H1 (cell line): ENCODE measurements around the gene BCAS3. TPM values are rescaled to one million over a fixed set of nuclear protein-coding genes. Genes with fewer than 3 reads are reported as not detected.
A peak's percentile ranks its signal among the peaks of the same experiment; 100 is the strongest.

Source experiments
- CTCF ChIA-PET: fragments of 300-600 bp; sonication (Branson Sonifier 250); formaldehyde crosslinking; loops from one replicate; lab custom pipeline; 2021; ENCODE audit not compliant: partially characterized antibody; lab: Charles Lee
- POLR2A ChIA-PET: fragments of 300-600 bp; sonication (Branson Sonifier 250); formaldehyde crosslinking; loops from one replicate; lab custom pipeline; 2021; ENCODE audit warnings: inconsistent platforms; ENCODE audit not compliant: partially characterized antibody; lab: Charles Lee
- DNase-seq, 2 experiments: peaks; one replicate each; pipeline versions ENCODE4 v3.0.0 to v3.0.0-alpha.2; 2010 to 2022; ENCODE audit warnings: low spot score in 2 of 2, low read depth in 1 of 2, mixed read lengths in 1 of 2
- FAIRE-seq: peaks from 2 replicates; lab custom pipeline; 2011; peaks lifted over from hg19 to GRCh38; lab: Jason Lieb, UNC
- H2AFZ ChIP-seq: 2 replicates; pipeline ENCODE4 v1.8.1; 2012; ENCODE audit warnings: low read length, inconsistent platforms
- H2AK5ac ChIP-seq: 2 replicates; pipeline ENCODE4 v1.6.1; 2013; ENCODE audit warnings: low read depth, low read length
- H2BK120ac ChIP-seq: replicated peaks from 2 replicates; pipeline ENCODE3; 2013; ENCODE audit warnings: low read depth, low read length, inconsistent platforms
- H2BK12ac ChIP-seq: 2 replicates; pipeline ENCODE4 v1.6.1; 2013; ENCODE audit warnings: low read depth, low read length
- H2BK15ac ChIP-seq: 2 replicates; pipeline ENCODE4 v1.6.1; 2013; ENCODE audit warnings: low read length
- H2BK20ac ChIP-seq: 2 replicates; pipeline ENCODE4 v1.6.1; 2013; ENCODE audit warnings: low read length
- H2BK5ac ChIP-seq: 2 replicates; pipeline ENCODE4 v1.6.1; 2013; ENCODE audit warnings: low read depth, low read length
- H3K14ac ChIP-seq: 2 replicates; pipeline ENCODE4 v1.6.1; 2013; ENCODE audit warnings: inconsistent platforms; ENCODE audit not compliant: insufficient read length
- H3K18ac ChIP-seq: 2 replicates; pipeline ENCODE4 v1.6.1; 2013; ENCODE audit warnings: low read length; ENCODE audit errors: extremely low read depth
- H3K23ac ChIP-seq: 2 replicates; pipeline ENCODE4 v1.6.1; 2013; ENCODE audit warnings: inconsistent platforms; ENCODE audit not compliant: insufficient read length
- H3K23me2 ChIP-seq: 2 replicates; pipeline ENCODE4 v1.6.1; 2013; ENCODE audit warnings: low read depth, low read length
- H3K27ac ChIP-seq: 2 replicates; pipeline ENCODE4 v1.6.1; 2011; ENCODE audit warnings: low read depth, low read length, inconsistent platforms
- H3K27me3 ChIP-seq, 4 experiments: replicated peaks in 1 of 4; 1 replicate in 1 of 4; 2 replicates in 3 of 4; pipeline versions ENCODE4 v1.6.1 to v1.8.1; 2011 to 2013; ENCODE audit warnings: low read length in 3 of 4, mild to moderate bottlenecking in 3 of 4, inconsistent platforms in 2 of 4, mixed read lengths in 2 of 4, moderate library complexity in 1 of 4; ENCODE audit not compliant: control insufficient read depth in 3 of 4, insufficient read depth in 3 of 4; ENCODE audit errors: extremely low read depth in 1 of 4
- H3K36me3 ChIP-seq, 4 experiments: 2 replicates each; pipeline versions ENCODE4 v1.6.1 to v1.8.1; 2011 to 2013; ENCODE audit warnings: mild to moderate bottlenecking in 4 of 4, low read length in 3 of 4, moderate library complexity in 2 of 4, control low read depth in 1 of 4, inconsistent platforms in 1 of 4; ENCODE audit not compliant: insufficient read depth in 4 of 4, control insufficient read depth in 2 of 4
- H3K4ac ChIP-seq: replicated peaks from 2 replicates; pipeline ENCODE3; 2013; ENCODE audit warnings: low read length, low read depth, mixed read lengths, inconsistent platforms; ENCODE audit not compliant: insufficient read length
- H3K4me1 ChIP-seq, 4 experiments: replicated peaks in 1 of 4; 1 replicate in 1 of 4; 2 replicates in 3 of 4; pipeline versions ENCODE4 v1.6.1 to v1.8.1; 2011 to 2013; ENCODE audit warnings: low read length in 3 of 4, inconsistent platforms in 2 of 4, mixed read lengths in 1 of 4; ENCODE audit not compliant: insufficient read depth in 4 of 4, control insufficient read depth in 3 of 4
- H3K4me2 ChIP-seq, 2 experiments: 2 replicates each; pipeline versions ENCODE4 v1.6.1 to v1.8.1; 2011 to 2013; ENCODE audit warnings: low read depth in 2 of 2, low read length in 2 of 2, control low read depth in 1 of 2, inconsistent platforms in 1 of 2, mild to moderate bottlenecking in 1 of 2; ENCODE audit not compliant: insufficient read depth in 1 of 2
- H3K4me3 ChIP-seq, 4 experiments: fragments of 200-600, 300-600 bp in 1 of 4; sonication (generic), shearing (Covaris generic), sonication (Bioruptor Twin) in 1 of 4; 2 replicates each; pipeline versions ENCODE4 v1.5.1 to v1.8.1; 2011 to 2016; ENCODE audit warnings: low read length in 4 of 4, low read depth in 3 of 4, control low read depth in 2 of 4, inconsistent platforms in 2 of 4, mild to moderate bottlenecking in 2 of 4, mixed read lengths in 1 of 4, moderate library complexity in 1 of 4; ENCODE audit not compliant: insufficient read depth in 2 of 4; ENCODE audit errors: extremely low read depth in 1 of 4
- H3K56ac ChIP-seq: replicated peaks from 2 replicates; pipeline ENCODE3; 2013; ENCODE audit warnings: low read depth, mild to moderate bottlenecking, mixed read lengths, low read length, inconsistent platforms; ENCODE audit not compliant: insufficient read length
- H3K79me1 ChIP-seq: 2 replicates; pipeline ENCODE4 v1.6.1; 2013; ENCODE audit warnings: low read depth, low read length, control low read depth
- H3K79me2 ChIP-seq, 2 experiments: 2 replicates each; pipeline versions ENCODE4 v1.6.1 to v1.8.1; 2012 to 2013; ENCODE audit warnings: low read length in 2 of 2, mild to moderate bottlenecking in 2 of 2, inconsistent platforms in 1 of 2; ENCODE audit not compliant: insufficient read depth in 2 of 2, control insufficient read depth in 1 of 2
- H3K9ac ChIP-seq, 4 experiments: replicated peaks in 1 of 4; 1 replicate in 1 of 4; 2 replicates in 3 of 4; pipeline versions ENCODE4 v1.6.1 to v1.8.1; 2011 to 2013; ENCODE audit warnings: low read depth in 3 of 4, low read length in 3 of 4, control low read depth in 2 of 4, mild to moderate bottlenecking in 2 of 4, moderate library complexity in 2 of 4, inconsistent platforms in 1 of 4; ENCODE audit errors: extremely low read depth in 1 of 4
- H3K9me3 ChIP-seq, 2 experiments: 2 replicates each; pipeline versions ENCODE4 v1.6.1 to v1.8.1; 2012 to 2013; ENCODE audit warnings: mild to moderate bottlenecking in 2 of 2, moderate library complexity in 2 of 2, control low read depth in 1 of 2, inconsistent platforms in 1 of 2, low read depth in 1 of 2, low read length in 1 of 2, mixed read lengths in 1 of 2; ENCODE audit not compliant: insufficient read depth in 2 of 2
- H4K20me1 ChIP-seq, 2 experiments: replicated peaks in 1 of 2; 2 replicates each; pipeline versions ENCODE3 to v1.8.1; 2011 to 2013; ENCODE audit warnings: inconsistent platforms in 2 of 2, low read length in 2 of 2, mild to moderate bottlenecking in 1 of 2; ENCODE audit not compliant: insufficient read depth in 2 of 2, control insufficient read depth in 1 of 2
- H4K5ac ChIP-seq: 2 replicates; pipeline ENCODE4 v1.6.1; 2013; ENCODE audit warnings: low read length, low read depth, mixed read lengths, inconsistent platforms; ENCODE audit not compliant: insufficient read length
- H4K8ac ChIP-seq: 2 replicates; pipeline ENCODE4 v1.8.0; 2013; ENCODE audit warnings: mild to moderate bottlenecking, moderate library complexity, low read length, inconsistent platforms; ENCODE audit not compliant: insufficient read depth; ENCODE audit errors: extremely low read depth
- H4K91ac ChIP-seq: replicated peaks from 2 replicates; pipeline ENCODE3; 2013; ENCODE audit warnings: low read length, mixed read lengths, inconsistent platforms; ENCODE audit not compliant: insufficient read length
- BCL11A ChIP-seq, 2 experiments: IDR thresholded peaks; one replicate each; pipeline ENCODE4 v1.6.1; 2011; ENCODE audit warnings: low read depth in 2 of 2, low read length in 2 of 2, mild to moderate bottlenecking in 2 of 2
- E2F6 ChIP-seq: IDR thresholded peaks from 2 replicates; pipeline ENCODE4 v1.6.1; 2012; ENCODE audit warnings: inconsistent platforms
- JUN ChIP-seq: IDR thresholded peaks from 2 replicates; pipeline ENCODE4 v1.6.1; 2011; ENCODE audit warnings: low read depth, mild to moderate bottlenecking, improper control_type of control experiment, low read length
- KDM1A ChIP-seq: fragments of 200-600, 300-600 bp; sonication (generic); IDR thresholded peaks from 2 replicates; pipeline ENCODE4 v1.7.1; 2016; ENCODE audit warnings: mild to moderate bottlenecking, low read length, borderline replicate concordance
- SIX5 ChIP-seq: IDR thresholded peaks from 2 replicates; pipeline ENCODE4 v1.6.1; 2011; ENCODE audit warnings: mild to moderate bottlenecking, low read depth, low read length
- TBP ChIP-seq: IDR thresholded peaks from 2 replicates; pipeline ENCODE4 v1.6.1; 2011; ENCODE audit warnings: low read depth, low read length, improper control_type of control experiment
- YY1 ChIP-seq: IDR thresholded peaks from 2 replicates; pipeline ENCODE4 v1.6.1; 2011; ENCODE audit warnings: low read depth, mild to moderate bottlenecking, low read length
- WGBS, 2 experiments: shearing (Covaris generic) in 1 of 2; methylation state at CpG; one replicate each; pipeline versions ENCODE4 v1.1.6 to v1.1.7; 2013 to 2015; ENCODE audit warnings: low lambda C conversion rate in 2 of 2, mixed read lengths in 2 of 2, inconsistent platforms in 1 of 2, low coverage in 1 of 2, missing lambda C conversion rate in 1 of 2; ENCODE audit not compliant: insufficient replicate concordance in 2 of 2, insufficient coverage in 1 of 2, insufficient read length in 1 of 2; ENCODE audit errors: extremely low coverage in 1 of 2, missing lambda C conversion rate in 1 of 2; 5-methylcytosine and 5-hydroxymethylcytosine counted together
- polyA plus RNA-seq, 7 experiments: library from polyadenylated mRNA; depleted of rRNA in 3 of 7; stranded (reverse) in 5 of 7; unstranded in 2 of 7; fragments of >200 nt in 5 of 7; fragments of 200-250 nt in 2 of 7; gene quantifications; 1 replicate in 5 of 7; 2 replicates in 1 of 7; 4 replicates in 1 of 7; pipeline versions ENCODE4 v1.2.1 to v1.2.3, GENCODE V29; 2011 to 2013; ENCODE audit warnings: missing spikeins in 2 of 7, mixed read lengths in 2 of 7
- total RNA-seq: library from RNA; stranded (reverse); fragmentation: NEBNext Ultra II Directional; extraction: Animal tissue kit (Norgen Biotek cat#: 25700); gene quantifications from 2 replicates; pipeline ENCODE4 v1.2.1, GENCODE V29; 2021

BCAS3 gene
- total and polyA plus RNA-seq, 2 of the 8 experiments (the other 6 are each of a cell fraction or from before 2014, with no cell fraction given) = 9.9 to 13.3 TPM

GRCh38 chr17:60819447-60820130 lies 141.9 kb downstream of the BCAS3 start:
- Histone ChIP-seq H3K4me3 (no peak overlapping the region), H2BK5ac (no peak overlapping the region), H3K9ac (peak overlapping the region in 1 of 4 experiments; percentile 8; a peak in 1 of 7 replicates), H4K5ac (no peak overlapping the region), H3K36me3 (no peaks in the 10 kb centered on the region), H3K18ac (no peak overlapping the region), H3K23ac (no peak overlapping the region), H3K4me1 (no peaks in the 10 kb centered on the region; a peak in 1 of 7 replicates), H2AK5ac (no peak overlapping the region), H3K79me1 (no peaks in the 10 kb centered on the region), H3K4me2 (no peak overlapping the region; a peak in 1 of 4 replicates), H2AFZ (no peak overlapping the region), H3K27ac (no peak overlapping the region), H3K27me3 (no peaks in the 10 kb centered on the region), H3K14ac (no peak overlapping the region), H3K56ac (no peak overlapping the region), H2BK15ac (no peak overlapping the region), H4K20me1 (no peaks in the 10 kb centered on the region), H2BK120ac (no peak overlapping the region), H3K79me2 (no peaks in the 10 kb centered on the region), H4K91ac (no peak overlapping the region), H3K23me2 (no peaks in the 10 kb centered on the region), H2BK20ac (no peak overlapping the region), H3K4ac (no peak overlapping the region), H2BK12ac (peak overlapping the region; percentile 30; the same call in 1 of the 2 replicates), H4K8ac (no peak overlapping the region), H3K9me3 (no peaks in the 10 kb centered on the region)
- TF ChIP-seq E2F6 (no peak), YY1 (no peak), JUN (no peak), KDM1A (no peak), TBP (no peak), BCL11A (IDR thresholded peaks at IDR 0.05; ENCODE audit: low read depth in 2 of 2, low read length in 2 of 2) (no peak), SIX5 (no peak)
- ChIA-PET CTCF (interaction anchor here (0.6 to 0.7 kb wide), 3 partner anchors 15 to 152 kb away, joined by 3 to 5 read pairs (median 4); no protein-coding TSS in a partner anchor), POLR2A (no interaction called here)
- DNase-seq (no peak), FAIRE-seq (no peak)
- 96% methylated on average over 2 of the region's 4 CpGs; no CpG with 5 or more reads in 1 of the 2 experiments for WGBS, 2 experiments
